H9 (cell line): ENCODE data around the gene ZNF407. TPM values are rescaled to one million over a fixed set of nuclear protein-coding genes. Genes with fewer than 3 reads are reported as not detected.

Source experiments
- DNase-seq: peaks from one replicate; pipeline ENCODE4 v3.0.0-alpha.2; 2017
- H2AFZ ChIP-seq: one replicate; pipeline ENCODE4 v1.6.1; 2013; ENCODE audit warnings: mild to moderate bottlenecking, low read length, control low read depth, moderate library complexity
- H2AK5ac ChIP-seq: 2 replicates; pipeline ENCODE4 v1.6.1; 2013; ENCODE audit warnings: low read length, control low read depth, mixed read lengths; ENCODE audit not compliant: insufficient read length
- H2BK120ac ChIP-seq: one replicate; pipeline ENCODE4 v1.6.1; 2013; ENCODE audit warnings: low read depth, mild to moderate bottlenecking, low read length, control low read depth, inconsistent platforms; ENCODE audit not compliant: poor library complexity, severe bottlenecking
- H2BK12ac ChIP-seq: 2 replicates; pipeline ENCODE4 v1.6.1; 2013; ENCODE audit warnings: low read length, control low read depth, mixed read lengths, low read depth; ENCODE audit not compliant: insufficient read length
- H2BK15ac ChIP-seq: 2 replicates; pipeline ENCODE4 v1.6.1; 2013; ENCODE audit warnings: low read depth, low read length, control low read depth
- H2BK20ac ChIP-seq: one replicate; pipeline ENCODE4 v1.6.1; 2013; ENCODE audit warnings: low read depth, mild to moderate bottlenecking, low read length, control low read depth, inconsistent platforms; ENCODE audit not compliant: poor library complexity, severe bottlenecking
- H2BK5ac ChIP-seq: 2 replicates; pipeline ENCODE4 v1.6.1; 2013; ENCODE audit warnings: low read length, control low read depth, mixed read lengths; ENCODE audit not compliant: insufficient read length
- H3K14ac ChIP-seq: 2 replicates; pipeline ENCODE4 v1.6.1; 2013; ENCODE audit warnings: low read length, control low read depth; ENCODE audit not compliant: insufficient read depth
- H3K18ac ChIP-seq: 2 replicates; pipeline ENCODE4 v1.6.1; 2013; ENCODE audit warnings: low read depth, mild to moderate bottlenecking, mixed read lengths, low read length, control low read depth; ENCODE audit not compliant: insufficient read length
- H3K23ac ChIP-seq: 2 replicates; pipeline ENCODE4 v1.6.1; 2013; ENCODE audit warnings: low read length, control low read depth, mixed read lengths, low read depth; ENCODE audit not compliant: insufficient read length
- H3K23me2 ChIP-seq: 2 replicates; pipeline ENCODE4 v1.6.1; 2013; ENCODE audit warnings: low read depth, mild to moderate bottlenecking, mixed read lengths, low read length, control low read depth; ENCODE audit not compliant: insufficient read length, poor library complexity, severe bottlenecking
- H3K27ac ChIP-seq: 2 replicates; pipeline ENCODE4 v1.5.1; 2013; ENCODE audit warnings: low read length, control low read depth, mixed read lengths, low read depth; ENCODE audit not compliant: insufficient read length
- H3K27me3 ChIP-seq: 2 replicates; pipeline ENCODE4 v1.6.1; 2013; ENCODE audit warnings: low read length, control low read depth, inconsistent platforms; ENCODE audit not compliant: insufficient read depth
- H3K4ac ChIP-seq: 2 replicates; pipeline ENCODE4 v1.6.1; 2013; ENCODE audit warnings: low read depth, mild to moderate bottlenecking, control low read depth, inconsistent platforms, low read length, moderate library complexity
- H3K4me1 ChIP-seq: 2 replicates; pipeline ENCODE4 v1.6.1; 2013; ENCODE audit warnings: low read length, control low read depth, inconsistent platforms; ENCODE audit not compliant: insufficient read depth
- H3K4me2 ChIP-seq: 2 replicates; pipeline ENCODE4 v1.6.1; 2013; ENCODE audit warnings: low read length, control low read depth, mixed read lengths; ENCODE audit not compliant: insufficient read length, insufficient read depth
- H3K56ac ChIP-seq: 2 replicates; pipeline ENCODE4 v1.6.1; 2013; ENCODE audit warnings: low read depth, mild to moderate bottlenecking, mixed read lengths, low read length, control low read depth; ENCODE audit not compliant: insufficient read length
- H3K79me1 ChIP-seq: 2 replicates; pipeline ENCODE4 v1.6.1; 2013; ENCODE audit warnings: low read depth, mild to moderate bottlenecking, moderate library complexity, low read length, control low read depth, inconsistent platforms; ENCODE audit not compliant: insufficient read depth, poor library complexity, severe bottlenecking
- H3K79me2 ChIP-seq: 2 replicates; pipeline ENCODE4 v1.6.1; 2013; ENCODE audit warnings: low read length, control low read depth, inconsistent platforms; ENCODE audit not compliant: insufficient read depth
- H3K9ac ChIP-seq: 2 replicates; pipeline ENCODE4 v1.6.1; 2013; ENCODE audit warnings: low read length, control low read depth, mixed read lengths; ENCODE audit not compliant: insufficient read length; ENCODE audit errors: extremely low read depth
- H3K9me3 ChIP-seq: one replicate; pipeline ENCODE4 v1.6.1; 2013; ENCODE audit warnings: low read depth, low read length, inconsistent platforms; ENCODE audit not compliant: control insufficient read depth
- H3T11ph ChIP-seq: one replicate; pipeline ENCODE4 v1.6.1; 2013; ENCODE audit warnings: mild to moderate bottlenecking, low read length, control low read depth, inconsistent platforms
- H4K20me1 ChIP-seq: one replicate; pipeline ENCODE4 v1.6.1; 2013; ENCODE audit not compliant: control insufficient read depth, insufficient read length, insufficient read depth
- H4K5ac ChIP-seq: 2 replicates; pipeline ENCODE4 v1.6.1; 2013; ENCODE audit warnings: low read depth, mild to moderate bottlenecking, mixed read lengths, low read length, control low read depth; ENCODE audit not compliant: insufficient read length
- H4K8ac ChIP-seq: replicated peaks from 2 replicates; pipeline ENCODE4 v1.6.1; 2013; ENCODE audit warnings: low read length, control low read depth, mixed read lengths, low read depth; ENCODE audit not compliant: insufficient read length
- H4K91ac ChIP-seq: 2 replicates; pipeline ENCODE4 v1.6.1; 2013; ENCODE audit warnings: low read depth, mild to moderate bottlenecking, moderate library complexity, mixed read lengths, low read length, control low read depth; ENCODE audit not compliant: insufficient read length
- H3K27ac Mint-ChIP-seq, 3 experiments: 2 replicates in 2 of 3; 3 replicates in 1 of 3; pipeline ENCODE4 v1.8.0; 2020 to 2021; ENCODE audit warnings: mixed read lengths in 3 of 3, mild to moderate bottlenecking in 1 of 3, moderate library complexity in 1 of 3
- H3K27me3 Mint-ChIP-seq: 2 replicates; pipeline ENCODE4 v1.8.0; 2021; ENCODE audit warnings: low read depth, mild to moderate bottlenecking, moderate library complexity, mixed read lengths
- H3K36me3 Mint-ChIP-seq, 3 experiments: 2 replicates in 2 of 3; 3 replicates in 1 of 3; pipeline ENCODE4 v1.8.0; 2020 to 2021; ENCODE audit warnings: low read depth in 3 of 3, mixed read lengths in 3 of 3; ENCODE audit not compliant: insufficient read depth in 1 of 3
- H3K4me1 Mint-ChIP-seq, 2 experiments: 2 replicates each; pipeline ENCODE4 v1.8.0; 2020; ENCODE audit warnings: mixed read lengths in 2 of 2
- H3K4me3 Mint-ChIP-seq, 2 experiments: 2 replicates in 1 of 2; 3 replicates in 1 of 2; pipeline ENCODE4 v1.8.0; 2020 to 2021; ENCODE audit warnings: mild to moderate bottlenecking in 2 of 2, mixed read lengths in 2 of 2, moderate library complexity in 1 of 2
- H3K9me3 Mint-ChIP-seq, 2 experiments: 2 replicates in 1 of 2; 3 replicates in 1 of 2; pipeline ENCODE4 v1.8.0; 2020; ENCODE audit warnings: mild to moderate bottlenecking in 2 of 2, mixed read lengths in 2 of 2, moderate library complexity in 1 of 2
- CTCF ChIP-seq: fragments of 200-600 bp; sonication (generic); conservative IDR thresholded peaks from 3 replicates; pipeline ENCODE4 v1.8.0; 2021; ENCODE audit warnings: antibody characterized with exemption, mild to moderate bottlenecking
- WGBS: extraction: QIAGEN DNeasy Blood & Tissue Kit; methylation state at CpG from one replicate; pipeline ENCODE4 v1.1.7; 2013; ENCODE audit warnings: missing lambda C conversion rate, low lambda C conversion rate, mixed read lengths; ENCODE audit not compliant: insufficient read length; ENCODE audit errors: extremely low coverage; 5-methylcytosine and 5-hydroxymethylcytosine counted together
- total RNA-seq: library from RNA; stranded (reverse); gene quantifications from 2 replicates; pipeline ENCODE4 v1.2.1, GENCODE V29; 2021

ZNF407 gene
- total RNA-seq, 1 experiment from 2014 or later, result 8.7 TPM

- H4K8ac ChIP-seq, result no peak overlapping the region
- no peak overlapping the region for H2AK5ac ChIP-seq
- H3K27ac ChIP-seq, result no peak overlapping the region
- H2AFZ ChIP-seq, result no peak overlapping the region
- H3K4me3 Mint-ChIP-seq, result no peak overlapping the region
- no peak overlapping the region for H2BK12ac ChIP-seq
- H3K27ac Mint-ChIP-seq, result no peak overlapping the region
- no peak for DNase-seq
- peaks cover 2 to 7% of the 10 kb centered on the region in 2 experiments; a peak in 3 of 4 replicates for H3K4me1 Mint-ChIP-seq
- no CpG with 5 or more reads among the region's 3 CpGs for WGBS
- no peak overlapping the region for H3K9ac ChIP-seq
- no peaks in the 10 kb centered on the region for H3K27me3 Mint-ChIP-seq
- no peak overlapping the region for H3K14ac ChIP-seq
- H3K4me2 ChIP-seq, result no peak overlapping the region
- no peak overlapping the region for H3K4ac ChIP-seq
- no peak overlapping the region for H2BK5ac ChIP-seq
- no peak overlapping the region for H2BK20ac ChIP-seq
- H3K23ac ChIP-seq, result no peak overlapping the region
- no peak overlapping the region for H4K5ac ChIP-seq
- H3K23me2 ChIP-seq, result no peaks in the 10 kb centered on the region
- H3K79me1 ChIP-seq, result no peaks in the 10 kb centered on the region
- no peaks in the 10 kb centered on the region for H3K27me3 ChIP-seq
- no peak overlapping the region for H2BK120ac ChIP-seq
- no peaks in the 10 kb centered on the region for H3K79me2 ChIP-seq
- no peak overlapping the region for H3K56ac ChIP-seq
- no peaks in the 10 kb centered on the region for H4K20me1 ChIP-seq
- H3K9me3 ChIP-seq, result no peaks in the 10 kb centered on the region
- H2BK15ac ChIP-seq, result no peak overlapping the region
- no peaks in the 10 kb centered on the region; a peak in 1 of 7 replicates for H3K36me3 Mint-ChIP-seq
- no peak overlapping the region for H3T11ph ChIP-seq
- H4K91ac ChIP-seq, result no peak overlapping the region
- H3K9me3 Mint-ChIP-seq, result no peaks in the 10 kb centered on the region; a peak in 1 of 5 replicates
- no peak overlapping the region for H3K18ac ChIP-seq
- no peaks in the 10 kb centered on the region for H3K4me1 ChIP-seq
- TF ChIP-seq CTCF, result no peak
Measured at GRCh38 chr18:74609535-74609934, 11.9 kb downstream of the ZNF407 start.
